Measurements from ENCODE around the gene DACH1. TPM values are rescaled to one million over a fixed set of nuclear protein-coding genes. Genes with fewer than 3 reads are reported as not detected.

Gene DACH1
- total RNA-seq, 1 donor from 2014 or later: 8.1 TPM

DNA sequence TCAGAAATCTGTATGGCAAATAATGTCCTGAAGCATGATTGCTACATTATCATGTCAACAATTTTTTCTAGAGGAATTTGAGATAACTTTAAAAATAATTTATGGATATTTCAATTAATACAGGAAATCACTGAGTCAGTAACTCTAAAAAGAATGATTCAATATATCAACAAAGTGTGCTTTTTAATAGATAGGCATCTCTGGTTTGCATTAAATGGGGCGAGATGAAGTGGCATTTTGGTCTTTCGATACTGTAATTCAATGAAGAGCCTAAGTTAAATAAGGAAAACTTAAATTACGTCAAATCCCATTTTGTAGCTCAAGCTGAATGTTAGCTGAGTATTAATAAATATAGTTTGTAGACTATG lies 342.8 kb downstream of the DACH1 start:
- TF ChIP-seq, protein P1, sequence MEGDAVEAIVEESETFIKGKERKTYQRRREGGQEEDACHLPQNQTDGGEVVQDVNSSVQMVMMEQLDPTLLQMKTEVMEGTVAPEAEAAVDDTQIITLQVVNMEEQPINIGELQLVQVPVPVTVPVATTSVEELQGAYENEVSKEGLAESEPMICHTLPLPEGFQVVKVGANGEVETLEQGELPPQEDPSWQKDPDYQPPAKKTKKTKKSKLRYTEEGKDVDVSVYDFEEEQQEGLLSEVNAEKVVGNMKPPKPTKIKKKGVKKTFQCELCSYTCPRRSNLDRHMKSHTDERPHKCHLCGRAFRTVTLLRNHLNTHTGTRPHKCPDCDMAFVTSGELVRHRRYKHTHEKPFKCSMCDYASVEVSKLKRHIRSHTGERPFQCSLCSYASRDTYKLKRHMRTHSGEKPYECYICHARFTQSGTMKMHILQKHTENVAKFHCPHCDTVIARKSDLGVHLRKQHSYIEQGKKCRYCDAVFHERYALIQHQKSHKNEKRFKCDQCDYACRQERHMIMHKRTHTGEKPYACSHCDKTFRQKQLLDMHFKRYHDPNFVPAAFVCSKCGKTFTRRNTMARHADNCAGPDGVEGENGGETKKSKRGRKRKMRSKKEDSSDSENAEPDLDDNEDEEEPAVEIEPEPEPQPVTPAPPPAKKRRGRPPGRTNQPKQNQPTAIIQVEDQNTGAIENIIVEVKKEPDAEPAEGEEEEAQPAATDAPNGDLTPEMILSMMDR (IDR thresholded peaks at IDR 0.05): no peak
- Histone ChIP-seq H3K27me3 (ENCODE audit: low read depth) (no peaks in the 10 kb centered on the region), H3K4me1 (no peaks in the 10 kb centered on the region), H3K27ac (no peak overlapping the region), H3K9me3 (no peaks in the 10 kb centered on the region), H3K4me3 (no peak overlapping the region), H3K36me3 (no peaks in the 10 kb centered on the region)
- no peak for ATAC-seq
- intact Hi-C loops (cut with DNase I): no loop called here
- DNase-seq: no peak

- Histone ChIP-seq H3K27ac (no peak overlapping the region), H3K27me3 (ENCODE audit: low read depth) (no peaks in the 10 kb centered on the region), H3K9me3 (no peaks in the 10 kb centered on the region), H3K4me3 (no peak overlapping the region), H3K4me1 (no peaks in the 10 kb centered on the region), H3K36me3 (no peaks in the 10 kb centered on the region)
- intact Hi-C loops (cut with DNase I): no loop called here
- TF ChIP-seq, protein P1 (IDR thresholded peaks at IDR 0.05): no peak
- DNase-seq (no peak), ATAC-seq (no peak)
Measured at GRCh38 chr13:71522941-71523526, 344.0 kb downstream of the DACH1 start.

DNA sequence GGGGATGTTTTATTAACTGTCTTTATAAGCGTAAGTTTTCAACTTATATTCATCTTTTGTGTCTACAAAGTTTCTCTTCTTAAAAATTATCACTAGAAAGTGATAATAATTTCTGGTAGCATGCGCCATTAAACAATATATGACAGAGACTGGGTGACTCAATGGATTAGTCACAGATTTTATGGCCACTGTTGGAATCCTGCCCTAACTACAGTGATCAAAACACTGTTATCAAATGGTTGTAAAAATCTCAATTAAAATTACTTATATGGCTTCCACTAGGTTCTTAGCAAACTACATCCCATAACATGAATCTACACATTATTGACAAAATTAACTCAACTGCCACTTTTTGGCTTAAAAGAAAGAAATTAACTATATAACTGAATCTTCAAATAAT lies 350.0 kb downstream of the DACH1 start:
- Histone ChIP-seq H3K9me3 (no peaks in the 10 kb centered on the region), H3K27ac (no peak overlapping the region), H3K36me3 (no peaks in the 10 kb centered on the region), H3K4me1 (no peaks in the 10 kb centered on the region), H3K27me3 (ENCODE audit: low read depth) (no peaks in the 10 kb centered on the region), H3K4me3 (no peak overlapping the region)
- intact Hi-C loops (cut with DNase I): no loop called here
- DNase-seq: no peak
- TF ChIP-seq, protein P1 (IDR thresholded peaks at IDR 0.05): no peak
- ATAC-seq: no peak

GRCh38 chr13:71516521-71516920 lies 350.5 kb downstream of the DACH1 start:
- Histone ChIP-seq H3K4me3 (no peak overlapping the region), H3K4me1 (no peaks in the 10 kb centered on the region), H3K27ac (no peak overlapping the region), H3K36me3 (no peaks in the 10 kb centered on the region), H3K27me3 (ENCODE audit: low read depth) (no peaks in the 10 kb centered on the region), H3K9me3 (no peaks in the 10 kb centered on the region)
- ATAC-seq (no peak), DNase-seq (no peak)
- intact Hi-C loops (cut with DNase I): no loop called here
- TF ChIP-seq, protein P1 (IDR thresholded peaks at IDR 0.05): no peak

- no peak for ATAC-seq
- TF ChIP-seq, protein P1 (IDR thresholded peaks at IDR 0.05): no peak
Measured at GRCh38 chr13:71515744-71516038, 351.3 kb downstream of the DACH1 start.

More at GRCh38 chr13:71515744-71516038, 351.3 kb downstream of the DACH1 start:
- Histone ChIP-seq H3K36me3 (no peaks in the 10 kb centered on the region), H3K27me3 (ENCODE audit: low read depth) (no peaks in the 10 kb centered on the region), H3K9me3 (no peaks in the 10 kb centered on the region), H3K27ac (no peak overlapping the region), H3K4me1 (no peaks in the 10 kb centered on the region), H3K4me3 (no peak overlapping the region)
- intact Hi-C loops (cut with DNase I): no loop called here
- DNase-seq: no peak
